ENCODE data around the gene LCLAT1. TPM values are rescaled to one million over a fixed set of nuclear protein-coding genes. Genes with fewer than 3 reads are reported as not detected.

Gene LCLAT1
- total RNA-seq, 2 donors from 2014 or later: 13.4 to 13.8 TPM

- no peak for ATAC-seq
- DNase-seq: no peak
- intact Hi-C loops (cut with DNase I): no loop called here
Measured at GRCh38 chr2:30549096-30549495, 102.0 kb downstream of the LCLAT1 start.

- ATAC-seq (no peak), DNase-seq (no peak)
- intact Hi-C loops (cut with DNase I): no loop called here
Measured at GRCh38 chr2:30559544-30560275, 112.7 kb downstream of the LCLAT1 start.

- ATAC-seq (no peak), DNase-seq (no peak)
- intact Hi-C loops (cut with DNase I): no loop called here
Measured at GRCh38 chr2:30561349-30561748, 114.3 kb downstream of the LCLAT1 start.

GRCh38 chr2:30565851-30566358 is 118.9 kb downstream of the LCLAT1 start:
- ATAC-seq (peak; percentile 63 to 84), DNase-seq (no peak)
- intact Hi-C loops (cut with DNase I): no loop called here

GRCh38 chr2:30566631-30567030 is 119.6 kb downstream of the LCLAT1 start:
- no peak for DNase-seq
- peak; percentile 30 to 34 for ATAC-seq
- intact Hi-C loops (cut with DNase I): no loop called here

GRCh38 chr2:30567317-30567716 is 120.3 kb downstream of the LCLAT1 start:
- intact Hi-C loops (cut with DNase I): no loop called here
- no peak for DNase-seq
- no peak for ATAC-seq

GRCh38 chr2:30569946-30570345 is 122.9 kb downstream of the LCLAT1 start:
- ATAC-seq (no peak), DNase-seq (no peak)
- intact Hi-C loops (cut with DNase I): no loop called here

- DNase-seq (no peak), ATAC-seq (no peak)
- intact Hi-C loops (cut with DNase I): no loop called here
Measured at GRCh38 chr2:30577151-30577550, 130.1 kb downstream of the LCLAT1 start.

- DNase-seq: no peak
- no peak for ATAC-seq
- intact Hi-C loops (cut with DNase I): no loop called here
Measured at GRCh38 chr2:30580391-30580790, 133.3 kb downstream of the LCLAT1 start.

- DNase-seq (no peak), ATAC-seq (no peak)
- intact Hi-C loops (cut with DNase I): no loop called here
Measured at GRCh38 chr2:30582521-30582920, 135.5 kb downstream of the LCLAT1 start.

GRCh38 chr2:30583204-30583749 is 136.2 kb downstream of the LCLAT1 start:
- intact Hi-C loops (cut with DNase I): no loop called here
- DNase-seq: no peak
- no peak for ATAC-seq

- intact Hi-C loops (cut with DNase I): no loop called here
- DNase-seq (no peak), ATAC-seq (peak in 1 of 2 donors; percentile 12)
Measured at GRCh38 chr2:30584116-30584515, 137.1 kb downstream of the LCLAT1 start.

- intact Hi-C loops (cut with DNase I): no loop called here
- DNase-seq (no peak), ATAC-seq (peak in 1 of 2 donors; percentile 41)
Measured at GRCh38 chr2:30588994-30589393, 141.9 kb downstream of the LCLAT1 start.

- intact Hi-C loops (cut with DNase I): no loop called here
- DNase-seq (no peak), ATAC-seq (no peak)
Measured at GRCh38 chr2:30590407-30590806, 143.4 kb downstream of the LCLAT1 start.

- DNase-seq (no peak), ATAC-seq (no peak)
- intact Hi-C loops (cut with DNase I): no loop called here
Measured at GRCh38 chr2:30591186-30591585, 144.1 kb downstream of the LCLAT1 start.

GRCh38 chr2:30601375-30601774 is 154.3 kb downstream of the LCLAT1 start:
- ATAC-seq: peak in 1 of 2 donors; percentile 76
- DNase-seq: no peak
- intact Hi-C loops (cut with DNase I): no loop called here

- intact Hi-C loops (cut with DNase I): no loop called here
- no peak for DNase-seq
- no peak for ATAC-seq
Measured at GRCh38 chr2:30605197-30605596, 158.2 kb downstream of the LCLAT1 start.

- intact Hi-C loops (cut with DNase I): no loop called here
- DNase-seq: no peak
- ATAC-seq: no peak
Measured at GRCh38 chr2:30608643-30609042, 161.6 kb downstream of the LCLAT1 start.

GRCh38 chr2:30611583-30611982 is 164.5 kb downstream of the LCLAT1 start:
- DNase-seq: no peak
- ATAC-seq: no peak

GRCh38 chr2:30612371-30612770 is 165.3 kb downstream of the LCLAT1 start:
- DNase-seq: no peak
- intact Hi-C loops (cut with DNase I): no loop called here
- no peak for ATAC-seq

More at GRCh38 chr2:30611583-30611982, 164.5 kb downstream of the LCLAT1 start:
- intact Hi-C loops (cut with DNase I): no loop called here

- intact Hi-C loops (cut with DNase I): no loop called here
- ATAC-seq (no peak), DNase-seq (no peak)
Measured at GRCh38 chr2:30613001-30613400, 166.0 kb downstream of the LCLAT1 start.

All from left cardiac atrium (tissue), 4 donors.